ENCODE measurements around the gene KRTAP1-4.
"Not testable (repeated sequence)": the region's sequence is repeated elsewhere in the genome, so short reads cannot be mapped to it uniquely, and the experiment has no call there.

The KRTAP1-4 gene

GRCh38 chr17:41019415-41019814 is 10.6 kb downstream of the KRTAP1-4 start:
- Mint-ChIP-seq H3K4me3 (no peak overlapping the region), H3K27ac (no peak overlapping the region), H3K27me3 (peaks cover 3% of the 10 kb centered on the region), H3K4me1 (no peaks in the 10 kb centered on the region), H3K9me3 (no peaks in the 10 kb centered on the region), H3K36me3 (no peaks in the 10 kb centered on the region)

GRCh38 chr17:41018541-41018940 is 11.5 kb downstream of the KRTAP1-4 start:
- peaks cover 2% of the 10 kb centered on the region for H3K27me3 Mint-ChIP-seq
- no peaks in the 10 kb centered on the region for H3K4me1 Mint-ChIP-seq
- no peaks in the 10 kb centered on the region for H3K36me3 Mint-ChIP-seq
- no peaks in the 10 kb centered on the region for H3K9me3 Mint-ChIP-seq
- H3K4me3 Mint-ChIP-seq: no peak overlapping the region
- no peak overlapping the region for H3K27ac Mint-ChIP-seq

GRCh38 chr17:41016578-41017215 is 13.3 kb downstream of the KRTAP1-4 start:
- Mint-ChIP-seq H3K36me3 (no peaks in the 10 kb centered on the region), H3K9me3 (no peaks in the 10 kb centered on the region), H3K27ac (no peak overlapping the region), H3K4me1 (no peaks in the 10 kb centered on the region), H3K4me3 (no peak overlapping the region), H3K27me3 (peaks cover 2% of the 10 kb centered on the region)

- Mint-ChIP-seq H3K36me3 (no peaks in the 10 kb centered on the region), H3K27ac (no peak overlapping the region), H3K9me3 (no peaks in the 10 kb centered on the region), H3K27me3 (peaks cover 2% of the 10 kb centered on the region), H3K4me1 (no peaks in the 10 kb centered on the region), H3K4me3 (no peak overlapping the region)
These were observed 14.5 kb downstream of the KRTAP1-4 start for GRCh38 chr17:41015454-41015853.

GRCh38 chr17:41013606-41014005 is 16.4 kb downstream of the KRTAP1-4 start:
- Mint-ChIP-seq H3K36me3 (no peaks in the 10 kb centered on the region), H3K27me3 (peaks cover 2% of the 10 kb centered on the region), H3K27ac (no peak overlapping the region), H3K9me3 (no peaks in the 10 kb centered on the region), H3K4me1 (no peaks in the 10 kb centered on the region), H3K4me3 (no peak overlapping the region)

GRCh38 chr17:41013181-41013580 is 16.8 kb downstream of the KRTAP1-4 start:
- Mint-ChIP-seq H3K4me3 (no peak overlapping the region), H3K36me3 (no peaks in the 10 kb centered on the region), H3K4me1 (no peaks in the 10 kb centered on the region), H3K27ac (no peak overlapping the region), H3K27me3 (peaks cover 2% of the 10 kb centered on the region), H3K9me3 (no peaks in the 10 kb centered on the region)

- Mint-ChIP-seq H3K9me3 (no peaks in the 10 kb centered on the region), H3K27me3 (peaks cover 2% of the 10 kb centered on the region), H3K4me3 (no peak overlapping the region), H3K36me3 (no peaks in the 10 kb centered on the region), H3K27ac (peak overlapping the region; percentile 9), H3K4me1 (no peaks in the 10 kb centered on the region)
These were observed 17.5 kb downstream of the KRTAP1-4 start for GRCh38 chr17:41012326-41013120.

- Mint-ChIP-seq H3K9me3 (no peaks in the 10 kb centered on the region), H3K27ac (no peak overlapping the region), H3K36me3 (no peaks in the 10 kb centered on the region), H3K27me3 (peaks cover 2% of the 10 kb centered on the region), H3K4me1 (no peaks in the 10 kb centered on the region), H3K4me3 (no peak overlapping the region)
These were observed 19.6 kb downstream of the KRTAP1-4 start for GRCh38 chr17:41010441-41010840.

GRCh38 chr17:41009936-41010335 is 20.1 kb downstream of the KRTAP1-4 start:
- no peak overlapping the region for H3K4me3 Mint-ChIP-seq
- no peaks in the 10 kb centered on the region for H3K9me3 Mint-ChIP-seq
- H3K36me3 Mint-ChIP-seq: no peaks in the 10 kb centered on the region
- no peak overlapping the region for H3K27ac Mint-ChIP-seq
- H3K27me3 Mint-ChIP-seq: peaks cover 2% of the 10 kb centered on the region
- H3K4me1 Mint-ChIP-seq: no peaks in the 10 kb centered on the region

GRCh38 chr17:41009301-41009760 is 20.7 kb downstream of the KRTAP1-4 start:
- Mint-ChIP-seq H3K9me3 (no peaks in the 10 kb centered on the region), H3K27ac (no peak overlapping the region), H3K36me3 (no peaks in the 10 kb centered on the region)

GRCh38 chr17:41008811-41009210 is 21.2 kb downstream of the KRTAP1-4 start, which contains the start of gene KRTAP3-1:
TSS of gene KRTAP3-1 (minus strand) at chr17:41009128. CDS start at chr17:41009074, 54 bp downstream.
- Mint-ChIP-seq H3K36me3 (no peaks in the 10 kb centered on the region), H3K27ac (no peak within 1 kb of the TSS), H3K27me3 (no peaks in the 10 kb centered on the region), H3K4me3 (no peak within 1 kb of the TSS), H3K9me3 (no peaks in the 10 kb centered on the region), H3K4me1 (no peaks in the 10 kb centered on the region)

More at GRCh38 chr17:41009301-41009760, 20.7 kb downstream of the KRTAP1-4 start:
- Mint-ChIP-seq H3K4me1 (no peaks in the 10 kb centered on the region), H3K27me3 (no peaks in the 10 kb centered on the region), H3K4me3 (no peak overlapping the region)

GRCh38 chr17:41004397-41004796 is 25.6 kb downstream of the KRTAP1-4 start:
- peaks cover 2% of the 10 kb centered on the region for H3K27me3 Mint-ChIP-seq
- H3K4me3 Mint-ChIP-seq: no peak overlapping the region
- H3K36me3 Mint-ChIP-seq: peaks cover 2% of the 10 kb centered on the region
- no peaks in the 10 kb centered on the region for H3K9me3 Mint-ChIP-seq
- H3K4me1 Mint-ChIP-seq: no peaks in the 10 kb centered on the region
- H3K27ac Mint-ChIP-seq: no peak overlapping the region

- Mint-ChIP-seq H3K4me3 (no peak overlapping the region), H3K4me1 (no peaks in the 10 kb centered on the region), H3K27me3 (peaks cover 4% of the 10 kb centered on the region)
These were observed 26.1 kb downstream of the KRTAP1-4 start for GRCh38 chr17:41003926-41004325.

GRCh38 chr17:41002814-41003213 is 27.2 kb downstream of the KRTAP1-4 start:
- Mint-ChIP-seq H3K27ac (no peak overlapping the region), H3K36me3 (peaks cover 2% of the 10 kb centered on the region), H3K27me3 (peaks cover 7% of the 10 kb centered on the region), H3K4me1 (no peaks in the 10 kb centered on the region), H3K9me3 (no peaks in the 10 kb centered on the region), H3K4me3 (no peak overlapping the region)

More at GRCh38 chr17:41003926-41004325, 26.1 kb downstream of the KRTAP1-4 start:
- no peak overlapping the region for H3K27ac Mint-ChIP-seq
- no peaks in the 10 kb centered on the region for H3K9me3 Mint-ChIP-seq
- H3K36me3 Mint-ChIP-seq: peaks cover 2% of the 10 kb centered on the region

GRCh38 chr17:41001795-41002194 is 28.2 kb downstream of the KRTAP1-4 start:
- Mint-ChIP-seq H3K4me3 (no peak overlapping the region), H3K36me3 (peaks cover 2% of the 10 kb centered on the region), H3K27ac (no peak overlapping the region), H3K27me3 (peaks cover 9% of the 10 kb centered on the region), H3K9me3 (no peaks in the 10 kb centered on the region), H3K4me1 (no peaks in the 10 kb centered on the region)

- H3K4me3 Mint-ChIP-seq, H3K27ac Mint-ChIP-seq, H3K4me1 Mint-ChIP-seq, H3K9me3 Mint-ChIP-seq, H3K36me3 Mint-ChIP-seq: not testable (repeated sequence)
- peaks cover 12% of the 10 kb centered on the region for H3K27me3 Mint-ChIP-seq
These were observed 30.4 kb downstream of the KRTAP1-4 start, which contains the start of gene KRTAP3-2 for GRCh38 chr17:40999563-40999962. TSS of gene KRTAP3-2 (minus strand) at chr17:40999906. CDS start at chr17:40999853, 53 bp downstream.

Data from activated naive CD4-positive, alpha-beta T cell treated with anti-CD3 and anti-CD28 coated beads, Interleukin-2, amount 50 U/mL, for 24 hours (primary cell).